H9 (cell line): Measurements from ENCODE around the gene RNF220. TPM values are rescaled to one million over a fixed set of nuclear protein-coding genes. Genes with fewer than 3 reads are reported as not detected.

Source experiments
- DNase-seq: peaks from one replicate; pipeline ENCODE4 v3.0.0-alpha.2; 2017
- H2AFZ ChIP-seq: one replicate; pipeline ENCODE4 v1.6.1; 2013; ENCODE audit warnings: mild to moderate bottlenecking, low read length, control low read depth, moderate library complexity
- H2AK5ac ChIP-seq: 2 replicates; pipeline ENCODE4 v1.6.1; 2013; ENCODE audit warnings: low read length, control low read depth, mixed read lengths; ENCODE audit not compliant: insufficient read length
- H2BK120ac ChIP-seq: one replicate; pipeline ENCODE4 v1.6.1; 2013; ENCODE audit warnings: low read depth, mild to moderate bottlenecking, low read length, control low read depth, inconsistent platforms; ENCODE audit not compliant: poor library complexity, severe bottlenecking
- H2BK12ac ChIP-seq: 2 replicates; pipeline ENCODE4 v1.6.1; 2013; ENCODE audit warnings: low read length, control low read depth, mixed read lengths, low read depth; ENCODE audit not compliant: insufficient read length
- H2BK15ac ChIP-seq: 2 replicates; pipeline ENCODE4 v1.6.1; 2013; ENCODE audit warnings: low read depth, low read length, control low read depth
- H2BK20ac ChIP-seq: one replicate; pipeline ENCODE4 v1.6.1; 2013; ENCODE audit warnings: low read depth, mild to moderate bottlenecking, low read length, control low read depth, inconsistent platforms; ENCODE audit not compliant: poor library complexity, severe bottlenecking
- H2BK5ac ChIP-seq: 2 replicates; pipeline ENCODE4 v1.6.1; 2013; ENCODE audit warnings: low read length, control low read depth, mixed read lengths; ENCODE audit not compliant: insufficient read length
- H3K14ac ChIP-seq: 2 replicates; pipeline ENCODE4 v1.6.1; 2013; ENCODE audit warnings: low read length, control low read depth; ENCODE audit not compliant: insufficient read depth
- H3K18ac ChIP-seq: 2 replicates; pipeline ENCODE4 v1.6.1; 2013; ENCODE audit warnings: low read depth, mild to moderate bottlenecking, mixed read lengths, low read length, control low read depth; ENCODE audit not compliant: insufficient read length
- H3K23ac ChIP-seq: 2 replicates; pipeline ENCODE4 v1.6.1; 2013; ENCODE audit warnings: low read length, control low read depth, mixed read lengths, low read depth; ENCODE audit not compliant: insufficient read length
- H3K23me2 ChIP-seq: 2 replicates; pipeline ENCODE4 v1.6.1; 2013; ENCODE audit warnings: low read depth, mild to moderate bottlenecking, mixed read lengths, low read length, control low read depth; ENCODE audit not compliant: insufficient read length, poor library complexity, severe bottlenecking
- H3K27ac ChIP-seq: 2 replicates; pipeline ENCODE4 v1.5.1; 2013; ENCODE audit warnings: low read length, control low read depth, mixed read lengths, low read depth; ENCODE audit not compliant: insufficient read length
- H3K27me3 ChIP-seq: 2 replicates; pipeline ENCODE4 v1.6.1; 2013; ENCODE audit warnings: low read length, control low read depth, inconsistent platforms; ENCODE audit not compliant: insufficient read depth
- H3K4ac ChIP-seq: 2 replicates; pipeline ENCODE4 v1.6.1; 2013; ENCODE audit warnings: low read depth, mild to moderate bottlenecking, control low read depth, inconsistent platforms, low read length, moderate library complexity
- H3K4me1 ChIP-seq: 2 replicates; pipeline ENCODE4 v1.6.1; 2013; ENCODE audit warnings: low read length, control low read depth, inconsistent platforms; ENCODE audit not compliant: insufficient read depth
- H3K4me2 ChIP-seq: 2 replicates; pipeline ENCODE4 v1.6.1; 2013; ENCODE audit warnings: low read length, control low read depth, mixed read lengths; ENCODE audit not compliant: insufficient read length, insufficient read depth
- H3K56ac ChIP-seq: 2 replicates; pipeline ENCODE4 v1.6.1; 2013; ENCODE audit warnings: low read depth, mild to moderate bottlenecking, mixed read lengths, low read length, control low read depth; ENCODE audit not compliant: insufficient read length
- H3K79me1 ChIP-seq: 2 replicates; pipeline ENCODE4 v1.6.1; 2013; ENCODE audit warnings: low read depth, mild to moderate bottlenecking, moderate library complexity, low read length, control low read depth, inconsistent platforms; ENCODE audit not compliant: insufficient read depth, poor library complexity, severe bottlenecking
- H3K79me2 ChIP-seq: 2 replicates; pipeline ENCODE4 v1.6.1; 2013; ENCODE audit warnings: low read length, control low read depth, inconsistent platforms; ENCODE audit not compliant: insufficient read depth
- H3K9ac ChIP-seq: 2 replicates; pipeline ENCODE4 v1.6.1; 2013; ENCODE audit warnings: low read length, control low read depth, mixed read lengths; ENCODE audit not compliant: insufficient read length; ENCODE audit errors: extremely low read depth
- H3K9me3 ChIP-seq: one replicate; pipeline ENCODE4 v1.6.1; 2013; ENCODE audit warnings: low read depth, low read length, inconsistent platforms; ENCODE audit not compliant: control insufficient read depth
- H3T11ph ChIP-seq: one replicate; pipeline ENCODE4 v1.6.1; 2013; ENCODE audit warnings: mild to moderate bottlenecking, low read length, control low read depth, inconsistent platforms
- H4K20me1 ChIP-seq: one replicate; pipeline ENCODE4 v1.6.1; 2013; ENCODE audit not compliant: control insufficient read depth, insufficient read length, insufficient read depth
- H4K5ac ChIP-seq: 2 replicates; pipeline ENCODE4 v1.6.1; 2013; ENCODE audit warnings: low read depth, mild to moderate bottlenecking, mixed read lengths, low read length, control low read depth; ENCODE audit not compliant: insufficient read length
- H4K8ac ChIP-seq: replicated peaks from 2 replicates; pipeline ENCODE4 v1.6.1; 2013; ENCODE audit warnings: low read length, control low read depth, mixed read lengths, low read depth; ENCODE audit not compliant: insufficient read length
- H4K91ac ChIP-seq: 2 replicates; pipeline ENCODE4 v1.6.1; 2013; ENCODE audit warnings: low read depth, mild to moderate bottlenecking, moderate library complexity, mixed read lengths, low read length, control low read depth; ENCODE audit not compliant: insufficient read length
- H3K27ac Mint-ChIP-seq, 3 experiments: 2 replicates in 2 of 3; 3 replicates in 1 of 3; pipeline ENCODE4 v1.8.0; 2020 to 2021; ENCODE audit warnings: mixed read lengths in 3 of 3, mild to moderate bottlenecking in 1 of 3, moderate library complexity in 1 of 3
- H3K27me3 Mint-ChIP-seq: 2 replicates; pipeline ENCODE4 v1.8.0; 2021; ENCODE audit warnings: low read depth, mild to moderate bottlenecking, moderate library complexity, mixed read lengths
- H3K36me3 Mint-ChIP-seq, 3 experiments: 2 replicates in 2 of 3; 3 replicates in 1 of 3; pipeline ENCODE4 v1.8.0; 2020 to 2021; ENCODE audit warnings: low read depth in 3 of 3, mixed read lengths in 3 of 3; ENCODE audit not compliant: insufficient read depth in 1 of 3
- H3K4me1 Mint-ChIP-seq, 2 experiments: 2 replicates each; pipeline ENCODE4 v1.8.0; 2020; ENCODE audit warnings: mixed read lengths in 2 of 2
- H3K4me3 Mint-ChIP-seq, 2 experiments: 2 replicates in 1 of 2; 3 replicates in 1 of 2; pipeline ENCODE4 v1.8.0; 2020 to 2021; ENCODE audit warnings: mild to moderate bottlenecking in 2 of 2, mixed read lengths in 2 of 2, moderate library complexity in 1 of 2
- H3K9me3 Mint-ChIP-seq, 2 experiments: 2 replicates in 1 of 2; 3 replicates in 1 of 2; pipeline ENCODE4 v1.8.0; 2020; ENCODE audit warnings: mild to moderate bottlenecking in 2 of 2, mixed read lengths in 2 of 2, moderate library complexity in 1 of 2
- WGBS: extraction: QIAGEN DNeasy Blood & Tissue Kit; methylation state at CpG from one replicate; pipeline ENCODE4 v1.1.7; 2013; ENCODE audit warnings: missing lambda C conversion rate, low lambda C conversion rate, mixed read lengths; ENCODE audit not compliant: insufficient read length; ENCODE audit errors: extremely low coverage; 5-methylcytosine and 5-hydroxymethylcytosine counted together
- total RNA-seq: library from RNA; stranded (reverse); gene quantifications from 2 replicates; pipeline ENCODE4 v1.2.1, GENCODE V29; 2021
- TF ChIP-seq, protein P1 (sequence below): fragments of 200-600 bp; sonication (generic); conservative IDR thresholded peaks from 3 replicates; pipeline ENCODE4 v1.8.0; 2021; ENCODE audit warnings: antibody characterized with exemption, mild to moderate bottlenecking

RNF220 gene
- total RNA-seq, 1 experiment from 2014 or later, result 109 TPM

DNA sequence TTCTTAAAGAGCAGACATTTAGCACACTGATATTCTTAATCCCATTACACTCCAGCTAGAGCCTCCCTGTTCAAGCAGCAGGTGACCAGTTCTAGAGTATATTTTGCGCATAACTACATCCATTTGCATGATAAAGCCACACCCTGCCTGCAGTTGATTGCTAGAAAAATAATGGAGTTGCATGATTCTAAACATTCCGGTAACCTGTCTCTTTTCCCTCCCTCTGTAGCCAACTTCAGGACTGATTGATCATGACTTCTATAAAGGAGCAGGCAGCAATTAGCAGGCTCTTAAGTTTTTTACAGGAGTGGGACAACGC is 284.4 kb downstream of the RNF220 start:
- H3K27ac ChIP-seq, result no peak overlapping the region
- H4K8ac ChIP-seq, result no peak overlapping the region
- H2BK5ac ChIP-seq, result no peak overlapping the region
- no peak overlapping the region for H2AFZ ChIP-seq
- H4K5ac ChIP-seq, result no peak overlapping the region
- H3K36me3 Mint-ChIP-seq, result no peaks in the 10 kb centered on the region
- no peak overlapping the region for H3T11ph ChIP-seq
- no peak overlapping the region for H3K56ac ChIP-seq
- no peak overlapping the region for H3K4me2 ChIP-seq
- H3K27ac Mint-ChIP-seq, result no peak overlapping the region
- H3K79me1 ChIP-seq, result no peaks in the 10 kb centered on the region
- H3K18ac ChIP-seq, result no peak overlapping the region
- H3K4ac ChIP-seq, result no peak overlapping the region
- no peaks in the 10 kb centered on the region for H3K79me2 ChIP-seq
- H3K27me3 ChIP-seq, result no peaks in the 10 kb centered on the region
- TF ChIP-seq, protein P1, sequence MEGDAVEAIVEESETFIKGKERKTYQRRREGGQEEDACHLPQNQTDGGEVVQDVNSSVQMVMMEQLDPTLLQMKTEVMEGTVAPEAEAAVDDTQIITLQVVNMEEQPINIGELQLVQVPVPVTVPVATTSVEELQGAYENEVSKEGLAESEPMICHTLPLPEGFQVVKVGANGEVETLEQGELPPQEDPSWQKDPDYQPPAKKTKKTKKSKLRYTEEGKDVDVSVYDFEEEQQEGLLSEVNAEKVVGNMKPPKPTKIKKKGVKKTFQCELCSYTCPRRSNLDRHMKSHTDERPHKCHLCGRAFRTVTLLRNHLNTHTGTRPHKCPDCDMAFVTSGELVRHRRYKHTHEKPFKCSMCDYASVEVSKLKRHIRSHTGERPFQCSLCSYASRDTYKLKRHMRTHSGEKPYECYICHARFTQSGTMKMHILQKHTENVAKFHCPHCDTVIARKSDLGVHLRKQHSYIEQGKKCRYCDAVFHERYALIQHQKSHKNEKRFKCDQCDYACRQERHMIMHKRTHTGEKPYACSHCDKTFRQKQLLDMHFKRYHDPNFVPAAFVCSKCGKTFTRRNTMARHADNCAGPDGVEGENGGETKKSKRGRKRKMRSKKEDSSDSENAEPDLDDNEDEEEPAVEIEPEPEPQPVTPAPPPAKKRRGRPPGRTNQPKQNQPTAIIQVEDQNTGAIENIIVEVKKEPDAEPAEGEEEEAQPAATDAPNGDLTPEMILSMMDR, result no peak
- no peak overlapping the region for H2BK20ac ChIP-seq
- H2BK120ac ChIP-seq, result no peak overlapping the region
- no peak overlapping the region for H2BK15ac ChIP-seq
- no peak overlapping the region for H3K23ac ChIP-seq
- H3K9me3 Mint-ChIP-seq, result no peaks in the 10 kb centered on the region
- no peaks in the 10 kb centered on the region for H3K9me3 ChIP-seq
- H3K27me3 Mint-ChIP-seq, result no peaks in the 10 kb centered on the region
- no peak overlapping the region; a peak in 1 of 5 replicates for H3K4me3 Mint-ChIP-seq
- no peak overlapping the region for H4K91ac ChIP-seq
- peaks cover 3% of the 10 kb centered on the region; the same call in 1 of the 2 replicates for H3K4me1 ChIP-seq
- H3K4me1 Mint-ChIP-seq, result peaks cover 13 to 20% of the 10 kb centered on the region in 2 experiments
- WGBS, result no CpG with 5 or more reads among the region's 3 CpGs
- no peak overlapping the region for H3K14ac ChIP-seq
- no peak overlapping the region for H3K9ac ChIP-seq
- H3K23me2 ChIP-seq, result no peaks in the 10 kb centered on the region
- no peak for DNase-seq
- H2BK12ac ChIP-seq, result no peak overlapping the region
- H2AK5ac ChIP-seq, result no peak overlapping the region
- H4K20me1 ChIP-seq, result no peaks in the 10 kb centered on the region
